ENCODE data around the gene LDLRAD4. TPM values are rescaled to one million over a fixed set of nuclear protein-coding genes. Genes with fewer than 3 reads are reported as not detected.

Gene LDLRAD4
- total and polyA plus RNA-seq, 12 donors = 3.9 to 64.5 (median 36.0) TPM

- H3K36me3 ChIP-seq (replicated peaks in 1 of 2) = no peaks in the 10 kb centered on the region
- no peak overlapping the region for H3K27ac ChIP-seq
- H3K4me3 ChIP-seq = no peak overlapping the region
- no peaks in the 10 kb centered on the region for H3K9me3 ChIP-seq (replicated peaks in 1 of 3)
- WGBS, 4 donors = 88 to 95% (median 91%) methylated on average over 13 of the region's 13 CpGs
- H3K4me1 ChIP-seq (replicated peaks in 1 of 2) = no peaks in the 10 kb centered on the region
- no peak for DNase-seq
- TF ChIP-seq CTCF (IDR thresholded peaks at IDR 0.05) = no peak
- no peak for TF ChIP-seq POLR2A (IDR thresholded peaks at IDR 0.05)
- no peaks in the 10 kb centered on the region for H3K27me3 ChIP-seq
- intact Hi-C loops (cut with DNase I) = no loop called here
These were observed 41.7 kb upstream of the LDLRAD4 start for GRCh38 chr18:13176847-13177246.

DNA sequence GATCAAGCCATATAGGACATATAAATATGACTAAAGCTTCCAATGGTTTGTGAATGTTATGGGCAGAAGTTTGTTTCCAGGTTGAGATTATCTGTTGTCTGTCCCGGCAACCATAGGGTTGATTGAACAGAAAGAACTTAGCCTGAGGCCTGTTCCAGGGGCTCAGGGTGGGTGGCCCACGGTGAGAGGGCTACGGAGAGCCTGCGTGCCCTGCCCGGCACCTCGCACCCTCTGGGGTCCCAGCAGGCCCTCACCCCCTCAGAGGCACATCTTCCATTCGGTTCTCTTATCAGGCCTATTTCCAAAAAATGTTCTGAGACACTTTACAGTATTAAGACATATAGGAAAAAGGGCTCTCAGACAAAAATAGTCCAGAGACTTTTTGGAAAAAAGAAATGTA lies 40.4 kb upstream of the LDLRAD4 start:
- no peaks in the 10 kb centered on the region for H3K4me1 ChIP-seq (replicated peaks in 1 of 2)
- no peak overlapping the region for H3K27ac ChIP-seq
- no peak for TF ChIP-seq POLR2A (IDR thresholded peaks at IDR 0.05)
- no peak for TF ChIP-seq CTCF (IDR thresholded peaks at IDR 0.05)
- intact Hi-C loops (cut with DNase I) = no loop called here
- H3K27me3 ChIP-seq = no peaks in the 10 kb centered on the region
- H3K36me3 ChIP-seq (replicated peaks in 1 of 2) = no peaks in the 10 kb centered on the region
- DNase-seq = no peak
- WGBS, 4 donors = 87 to 98% (median 91%) methylated on average over 5 to 7 of the region's 7 CpGs
- H3K9me3 ChIP-seq (replicated peaks in 1 of 3) = no peaks in the 10 kb centered on the region
- H3K4me3 ChIP-seq = no peak overlapping the region

- Histone ChIP-seq H3K9me3 (replicated peaks in 1 of 3) (no peaks in the 10 kb centered on the region), H3K27me3 (no peaks in the 10 kb centered on the region), H3K36me3 (replicated peaks in 1 of 2) (no peaks in the 10 kb centered on the region), H3K27ac (no peak overlapping the region), H3K4me3 (no peak overlapping the region), H3K4me1 (replicated peaks in 1 of 2) (no peaks in the 10 kb centered on the region)
- no peak for DNase-seq
- TF ChIP-seq POLR2A (IDR thresholded peaks at IDR 0.05) = no peak
- no peak for TF ChIP-seq CTCF (IDR thresholded peaks at IDR 0.05)
- WGBS, 4 donors = 82 to 93% (median 89%) methylated on average over 4 of the region's 4 CpGs
- intact Hi-C loops (cut with DNase I) = no loop called here
These were observed 39.6 kb upstream of the LDLRAD4 start for GRCh38 chr18:13178976-13179375.

- Histone ChIP-seq H3K9me3 (replicated peaks in 1 of 3) (no peaks in the 10 kb centered on the region), H3K27me3 (no peaks in the 10 kb centered on the region), H3K27ac (no peak overlapping the region), H3K36me3 (replicated peaks in 1 of 2) (no peaks in the 10 kb centered on the region), H3K4me1 (replicated peaks in 1 of 2) (no peaks in the 10 kb centered on the region), H3K4me3 (no peak overlapping the region)
- no peak for TF ChIP-seq POLR2A (IDR thresholded peaks at IDR 0.05)
- no peak for TF ChIP-seq CTCF (IDR thresholded peaks at IDR 0.05)
- DNase-seq = no peak
- intact Hi-C loops (cut with DNase I) = no loop called here
- WGBS, 4 donors = 66 to 68% (median 67%) methylated on average over 9 of the region's 9 CpGs
These were observed 38.9 kb upstream of the LDLRAD4 start for GRCh38 chr18:13179566-13180113.
